Neuronal stem cell (in vitro differentiated cells): Measurements from ENCODE around the gene MPZL1.

Experiments used
- DNase-seq: peaks from one replicate; pipeline ENCODE4 v3.0.0-alpha.2; 2013; ENCODE audit warnings: low spot score
- H2AFZ ChIP-seq: one replicate; pipeline ENCODE4 v1.6.1; 2013; ENCODE audit warnings: mild to moderate bottlenecking, low read length, inconsistent platforms
- H2AK5ac ChIP-seq: 2 replicates; pipeline ENCODE4 v1.6.1; 2013; ENCODE audit warnings: low read depth, mild to moderate bottlenecking, inconsistent platforms, low read length, moderate library complexity, mixed read lengths
- H2BK120ac ChIP-seq: 2 replicates; pipeline ENCODE4 v1.6.1; 2013; ENCODE audit warnings: low read depth, mild to moderate bottlenecking, inconsistent platforms, low read length, moderate library complexity, mixed read lengths
- H2BK12ac ChIP-seq: one replicate; pipeline ENCODE4 v1.6.1; 2013; ENCODE audit warnings: low read length, inconsistent platforms
- H2BK15ac ChIP-seq: 2 replicates; pipeline ENCODE4 v1.6.1; 2013; ENCODE audit warnings: mild to moderate bottlenecking, low read length, inconsistent platforms, mixed read lengths
- H2BK5ac ChIP-seq: one replicate; pipeline ENCODE4 v1.6.1; 2013; ENCODE audit warnings: inconsistent platforms, mild to moderate bottlenecking, low read length, moderate library complexity
- H3K14ac ChIP-seq: one replicate; pipeline ENCODE4 v1.6.1; 2013; ENCODE audit warnings: low read length, inconsistent platforms
- H3K18ac ChIP-seq: 2 replicates; pipeline ENCODE4 v1.6.1; 2013; ENCODE audit warnings: low read length, inconsistent platforms
- H3K23ac ChIP-seq: 2 replicates; pipeline ENCODE4 v1.6.1; 2013; ENCODE audit warnings: low read depth, mild to moderate bottlenecking, mixed read lengths, low read length, inconsistent platforms; ENCODE audit not compliant: poor library complexity
- H3K27ac ChIP-seq: replicated peaks from 3 replicates; pipeline ENCODE4 v1.5.1; 2013; ENCODE audit warnings: low read length, inconsistent platforms
- H3K27me3 ChIP-seq, 3 experiments: 2 replicates each; pipeline ENCODE4 v1.6.1; 2013; ENCODE audit warnings: low read length in 3 of 3, mild to moderate bottlenecking in 2 of 3, inconsistent platforms in 1 of 3, low read depth in 1 of 3, mixed read lengths in 1 of 3, moderate library complexity in 1 of 3; ENCODE audit not compliant: control insufficient read depth in 3 of 3, insufficient read depth in 3 of 3
- H3K36me3 ChIP-seq, 2 donors: replicated peaks in 1 of 2; 2 replicates each; pipeline ENCODE4 v1.6.1; 2013; ENCODE audit warnings: low read length in 2 of 2; ENCODE audit not compliant: control insufficient read depth in 2 of 2, insufficient read depth in 2 of 2
- H3K4ac ChIP-seq: 2 replicates; pipeline ENCODE4 v1.6.1; 2013; ENCODE audit warnings: inconsistent platforms, mild to moderate bottlenecking, low read length, moderate library complexity
- H3K4me1 ChIP-seq, 2 donors: 1 replicate in 1 of 2; 2 replicates in 1 of 2; pipeline ENCODE4 v1.6.1; 2013; ENCODE audit warnings: low read length in 2 of 2, low read depth in 1 of 2; ENCODE audit not compliant: control insufficient read depth in 2 of 2, insufficient read depth in 1 of 2
- H3K4me2 ChIP-seq: one replicate; pipeline ENCODE4 v1.6.1; 2013; ENCODE audit warnings: mild to moderate bottlenecking, low read length, inconsistent platforms; ENCODE audit not compliant: insufficient read depth, poor library complexity, severe bottlenecking
- H3K4me3 ChIP-seq, 2 donors: 2 replicates each; pipeline ENCODE4 v1.5.1; 2013; ENCODE audit warnings: low read length in 2 of 2, mild to moderate bottlenecking in 2 of 2, inconsistent platforms in 1 of 2, moderate library complexity in 1 of 2
- H3K79me1 ChIP-seq: one replicate; pipeline ENCODE4 v1.6.1; 2013; ENCODE audit warnings: low read depth, mild to moderate bottlenecking, inconsistent platforms, low read length, moderate library complexity
- H3K9ac ChIP-seq: one replicate; pipeline ENCODE4 v1.6.1; 2013; ENCODE audit warnings: mild to moderate bottlenecking, low read depth, low read length, inconsistent platforms; ENCODE audit not compliant: poor library complexity
- H3K9me3 ChIP-seq, 2 donors: replicated peaks in 1 of 2; 2 replicates each; pipeline versions ENCODE3 to v1.6.1; 2013; ENCODE audit warnings: low read length in 2 of 2, mild to moderate bottlenecking in 2 of 2, inconsistent platforms in 1 of 2, low read depth in 1 of 2, mixed read lengths in 1 of 2, moderate library complexity in 1 of 2; ENCODE audit not compliant: control insufficient read depth in 2 of 2, insufficient read depth in 1 of 2
- H4K8ac ChIP-seq: one replicate; pipeline ENCODE4 v1.6.1; 2013; ENCODE audit warnings: low read depth, mild to moderate bottlenecking, inconsistent platforms, low read length, moderate library complexity
- H4K91ac ChIP-seq: one replicate; pipeline ENCODE4 v1.6.1; 2013; ENCODE audit warnings: low read length, low read depth, mild to moderate bottlenecking, inconsistent platforms; ENCODE audit not compliant: poor library complexity
- WGBS, 2 donors: extraction: QIAGEN DNeasy Blood & Tissue Kit; methylation state at CpG; one replicate each; pipeline ENCODE4 v1.1.7; 2013; ENCODE audit warnings: missing lambda C conversion rate in 2 of 2, mixed read lengths in 1 of 2; ENCODE audit not compliant: insufficient read length in 2 of 2, insufficient replicate concordance in 1 of 2; ENCODE audit errors: extremely low coverage in 2 of 2; 5-methylcytosine and 5-hydroxymethylcytosine counted together

MPZL1 gene

DNA sequence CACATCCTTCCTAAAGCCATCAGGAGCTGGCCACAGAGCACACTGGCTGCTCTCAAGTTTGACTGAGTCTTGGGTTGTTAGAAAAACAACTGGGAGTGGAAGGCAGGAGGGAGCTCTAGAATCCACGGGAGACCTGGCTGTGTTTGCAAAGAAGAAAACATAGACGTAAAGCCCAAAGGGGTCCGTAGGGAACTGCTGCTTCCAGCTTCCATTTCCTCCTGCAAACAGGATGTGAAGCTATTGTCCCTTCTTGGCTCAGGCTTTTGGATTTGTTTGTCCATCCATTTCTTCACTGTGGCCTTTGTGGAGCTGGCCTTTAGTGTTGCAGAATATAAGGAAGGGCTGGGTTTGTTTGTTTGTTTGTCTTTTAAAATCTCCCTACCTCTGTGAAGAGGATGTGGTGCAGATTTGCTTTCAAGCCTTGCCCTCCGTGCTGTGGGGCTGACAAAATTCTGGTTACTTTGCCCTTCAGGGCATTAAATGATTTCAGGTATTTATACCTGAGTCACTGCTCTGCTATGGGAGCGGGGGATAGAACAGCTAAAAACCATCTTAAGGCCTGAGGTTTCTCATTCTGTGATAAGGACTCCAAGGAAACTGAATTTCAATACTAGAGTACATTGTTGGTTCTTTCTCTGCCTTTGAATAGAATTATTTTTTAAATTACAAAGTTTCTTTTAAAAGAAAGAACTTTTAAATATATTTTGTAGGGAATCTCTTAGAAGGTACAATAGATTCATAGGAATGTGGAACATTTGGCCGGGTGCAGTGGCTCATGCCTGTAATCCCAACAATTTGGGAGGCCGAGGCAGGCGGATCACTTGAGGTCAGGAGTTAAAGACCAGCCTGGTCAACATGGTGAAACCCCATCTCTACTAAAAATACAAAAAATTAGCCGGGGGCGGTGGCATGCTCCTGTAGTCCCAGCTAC is 74.3 kb downstream of the MPZL1 start:
- H3K4me1 ChIP-seq, result peaks cover 4 to 6% of the 10 kb centered on the region in 2 donors
- no peak overlapping the region for H3K4me2 ChIP-seq
- no peak overlapping the region for H2BK120ac ChIP-seq
- no peak overlapping the region for H3K9ac ChIP-seq
- H2BK15ac ChIP-seq, result no peak overlapping the region
- no peaks in the 10 kb centered on the region for H3K27me3 ChIP-seq
- no peak overlapping the region for H3K27ac ChIP-seq
- no peak overlapping the region for H3K18ac ChIP-seq
- H4K8ac ChIP-seq, result no peak overlapping the region
- no peaks in the 10 kb centered on the region for H3K9me3 ChIP-seq
- H3K14ac ChIP-seq, result no peak overlapping the region
- no peaks in the 10 kb centered on the region for H3K79me1 ChIP-seq
- H3K36me3 ChIP-seq, result peaks cover 0 to 11% of the 10 kb centered on the region in 2 donors
- no peak overlapping the region for H2AFZ ChIP-seq
- DNase-seq, result no peak
- H2BK5ac ChIP-seq, result no peak overlapping the region
- H4K91ac ChIP-seq, result no peak overlapping the region
- H2AK5ac ChIP-seq, result no peak overlapping the region
- no peak overlapping the region for H3K4me3 ChIP-seq
- no CpG with 5 or more reads among the region's 10 CpGs for WGBS, 2 donors
- H3K4ac ChIP-seq, result no peak overlapping the region
- H3K23ac ChIP-seq, result no peak overlapping the region
- no peak overlapping the region for H2BK12ac ChIP-seq

DNA sequence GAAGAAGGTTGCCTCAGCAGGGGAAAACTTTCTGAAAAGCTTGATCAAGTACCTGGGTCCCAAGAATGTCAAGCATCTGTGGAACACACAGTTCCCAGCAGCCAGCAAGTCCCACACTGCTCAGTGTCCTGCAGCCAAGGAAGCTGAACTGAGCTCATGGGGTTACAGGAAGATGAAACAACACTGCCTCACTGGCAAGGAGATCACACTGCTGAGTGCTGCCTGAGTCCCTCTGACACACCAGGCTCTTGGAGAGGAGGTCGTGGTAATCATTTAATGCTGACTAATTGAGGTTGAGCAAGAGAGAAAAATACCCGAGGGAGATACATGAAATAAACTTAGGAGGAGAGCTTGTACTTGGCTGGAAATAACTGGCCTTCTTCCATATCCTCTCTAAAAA is 75.2 kb downstream of the MPZL1 start:
- no peak overlapping the region for H2BK15ac ChIP-seq
- no peak overlapping the region for H3K4ac ChIP-seq
- H2BK120ac ChIP-seq, result no peak overlapping the region
- WGBS, 2 donors, result no CpG with 5 or more reads among the region's 2 CpGs
- H3K23ac ChIP-seq, result no peak overlapping the region
- H3K4me2 ChIP-seq, result no peak overlapping the region
- H3K79me1 ChIP-seq, result no peaks in the 10 kb centered on the region
- no peak overlapping the region for H4K8ac ChIP-seq
- no peak for DNase-seq
- H3K36me3 ChIP-seq, result peaks cover 0 to 8% of the 10 kb centered on the region in 2 donors
- H2AK5ac ChIP-seq, result no peak overlapping the region
- H3K14ac ChIP-seq, result no peak overlapping the region
- H3K4me1 ChIP-seq, result peaks cover 4 to 6% of the 10 kb centered on the region in 2 donors
- H2AFZ ChIP-seq, result no peak overlapping the region
- H3K9ac ChIP-seq, result no peak overlapping the region
- no peak overlapping the region for H2BK12ac ChIP-seq
- H3K27ac ChIP-seq, result peak overlapping the region; percentile 27
- H3K9me3 ChIP-seq, result peaks cover under 1 to 1% of the 10 kb centered on the region in 2 donors
- no peaks in the 10 kb centered on the region for H3K27me3 ChIP-seq
- no peak overlapping the region for H3K4me3 ChIP-seq
- H3K18ac ChIP-seq, result peak overlapping the region; percentile 65
- H4K91ac ChIP-seq, result no peak overlapping the region
- no peak overlapping the region for H2BK5ac ChIP-seq

DNA sequence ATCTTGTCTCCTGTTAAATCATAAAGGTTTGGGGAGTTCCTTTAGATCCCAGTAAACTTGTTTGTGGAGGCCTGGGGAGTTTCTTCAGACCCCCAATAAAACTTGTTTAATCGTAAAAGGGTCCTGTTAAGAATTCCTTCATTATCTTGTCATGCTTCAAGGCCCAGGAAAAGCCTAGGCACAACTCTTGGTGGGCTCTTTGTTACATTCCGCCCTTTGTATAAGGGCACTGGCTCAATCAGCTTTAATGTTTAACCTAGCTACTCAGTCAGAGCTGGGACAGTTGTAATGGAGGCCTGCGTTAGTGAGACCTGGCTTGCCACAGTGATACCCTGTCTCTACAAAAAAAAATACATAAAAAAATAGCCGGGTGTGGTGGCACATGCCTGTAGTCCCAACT is 77.2 kb downstream of the MPZL1 start:
- H2BK120ac ChIP-seq, result no peak overlapping the region
- no peak overlapping the region for H3K27ac ChIP-seq
- no peaks in the 10 kb centered on the region for H3K79me1 ChIP-seq
- no peak overlapping the region for H4K91ac ChIP-seq
- H3K9me3 ChIP-seq, result peaks cover 1 to 8% of the 10 kb centered on the region in 2 donors
- H3K14ac ChIP-seq, result no peak overlapping the region
- H3K18ac ChIP-seq, result no peak overlapping the region
- no peak overlapping the region for H3K4me3 ChIP-seq
- WGBS, 2 donors, result no CpG with 5 or more reads among the region's 4 CpGs
- no peak overlapping the region for H3K4ac ChIP-seq
- H3K27me3 ChIP-seq, result no peaks in the 10 kb centered on the region
- H3K36me3 ChIP-seq, result no peaks in the 10 kb centered on the region
- H3K4me1 ChIP-seq, result peaks cover 4 to 6% of the 10 kb centered on the region in 2 donors
- no peak overlapping the region for H2BK12ac ChIP-seq
- no peak overlapping the region for H2BK15ac ChIP-seq
- DNase-seq, result no peak
- no peak overlapping the region for H3K23ac ChIP-seq
- no peak overlapping the region for H3K9ac ChIP-seq
- H4K8ac ChIP-seq, result no peak overlapping the region
- no peak overlapping the region for H2AFZ ChIP-seq
- H2BK5ac ChIP-seq, result no peak overlapping the region
- H3K4me2 ChIP-seq, result no peak overlapping the region
- H2AK5ac ChIP-seq, result no peak overlapping the region

DNA sequence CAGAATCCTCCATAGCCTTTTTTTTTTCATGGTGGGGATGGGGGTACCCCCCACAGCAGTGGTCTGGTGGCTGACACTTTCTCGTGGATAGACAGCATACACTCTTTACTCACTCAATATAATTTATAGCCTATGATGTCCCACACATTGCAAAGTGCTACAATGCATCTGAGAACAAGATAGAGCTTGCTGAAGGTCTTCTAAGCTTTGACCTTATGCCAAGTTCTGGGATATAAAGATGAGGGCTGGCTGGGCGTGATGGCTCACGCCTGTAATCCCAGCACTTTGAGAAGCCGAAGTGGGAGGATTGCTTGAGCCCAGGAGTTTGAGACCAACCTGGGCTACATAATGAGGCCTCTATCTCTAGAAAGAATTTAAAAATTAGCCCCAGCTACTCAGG is 78.0 kb downstream of the MPZL1 start:
- no peak overlapping the region for H2AFZ ChIP-seq
- H2BK5ac ChIP-seq, result no peak overlapping the region
- peaks cover 1 to 8% of the 10 kb centered on the region in 2 donors for H3K9me3 ChIP-seq
- H3K4ac ChIP-seq, result no peak overlapping the region
- peaks cover 4 to 6% of the 10 kb centered on the region in 2 donors for H3K4me1 ChIP-seq
- no peak overlapping the region for H3K4me2 ChIP-seq
- H3K14ac ChIP-seq, result no peak overlapping the region
- H3K27me3 ChIP-seq, result no peaks in the 10 kb centered on the region
- no peak overlapping the region for H3K4me3 ChIP-seq
- H2BK120ac ChIP-seq, result no peak overlapping the region
- no peak for DNase-seq
- H2BK15ac ChIP-seq, result no peak overlapping the region
- no peak overlapping the region for H2BK12ac ChIP-seq
- H3K79me1 ChIP-seq, result no peaks in the 10 kb centered on the region
- H3K18ac ChIP-seq, result no peak overlapping the region
- H3K27ac ChIP-seq, result no peak overlapping the region
- no peak overlapping the region for H3K9ac ChIP-seq
- no CpG with 5 or more reads among the region's 4 CpGs for WGBS, 2 donors
- H3K36me3 ChIP-seq, result no peaks in the 10 kb centered on the region
- no peak overlapping the region for H2AK5ac ChIP-seq
- H4K8ac ChIP-seq, result no peak overlapping the region
- H4K91ac ChIP-seq, result no peak overlapping the region
- H3K23ac ChIP-seq, result no peak overlapping the region
